ENCODE results near the gene STARD3NL. TPM values are rescaled to one million over a fixed set of nuclear protein-coding genes. Genes with fewer than 3 reads are reported as not detected.

STARD3NL gene
- total RNA-seq (2016; rRNA removed; fragmentation: Illumina TruSeq; extraction: Trizol): 38.2 and 42.3 TPM in 2 replicates
- 87.5 and 103 TPM in 2 replicates for total RNA-seq (2016; cell fraction: cytosol; rRNA removed; fragmentation: Illumina TruSeq; extraction: Trizol; ENCODE audit: low read depth)
- total RNA-seq (2016; cell fraction: insoluble cytoplasmic fraction; rRNA removed; fragmentation: Illumina TruSeq; extraction: Trizol): 39.9 and 44.0 TPM in 2 replicates
- 116 and 126 TPM in 2 replicates for total RNA-seq (2016; cell fraction: membrane; rRNA removed; fragmentation: Illumina TruSeq; extraction: Trizol)
- 23.4 and 26.6 TPM in 2 replicates for total RNA-seq (2016; cell fraction: nucleus; rRNA removed; fragmentation: Illumina TruSeq; extraction: Trizol)
- 30.0 and 37.3 TPM in 2 replicates for polyA plus RNA-seq (2011; rRNA removed)
- 23.6 and 30.4 TPM in 2 replicates for polyA plus RNA-seq (2011; cell fraction: cytosol; rRNA removed)
- 6.3 and 8.6 TPM in 2 replicates for polyA plus RNA-seq (2011; cell fraction: nucleus; rRNA removed)
- polyA plus RNA-seq (2012): 25.5 and 25.9 TPM in 2 replicates
- polyA plus RNA-seq (2016; cell fraction: cytosol; fragmentation: Illumina TruSeq; extraction: Trizol; ENCODE audit: low read depth): 95.7 and 120 TPM in 2 replicates
- 36.5 and 40.5 TPM in 2 replicates for polyA plus RNA-seq (2016; cell fraction: insoluble cytoplasmic fraction; fragmentation: Illumina TruSeq; extraction: Trizol; ENCODE audit: low read depth)
- polyA plus RNA-seq (2016; cell fraction: membrane; fragmentation: Illumina TruSeq; extraction: Trizol; ENCODE audit: low read depth): 105 and 119 TPM in 2 replicates
- 29.8 and 34.2 TPM in 2 replicates for polyA plus RNA-seq (2016; cell fraction: nucleus; fragmentation: Illumina TruSeq; extraction: Trizol; ENCODE audit: insufficient read depth, low read depth)
- polyA minus RNA-seq (2011; rRNA and poly(A)+ RNA removed; ENCODE audit: low replicate concordance): 4.3 and 10.2 TPM in 2 replicates
- polyA minus RNA-seq (2011; cell fraction: cytosol; rRNA and poly(A)+ RNA removed): 14.2 and 17.9 TPM in 2 replicates
- polyA minus RNA-seq (2011; cell fraction: nucleus; rRNA and poly(A)+ RNA removed): 12.2 and 19.9 TPM in 2 replicates
- Bru-seq, nascent RNA: percentile 73 among the genes with signal in this experiment
- BruChase-seq, experiment 1, labeled RNA remaining after a 6-hour chase: percentile 66 among the genes with signal in this experiment
- BruChase-seq, experiment 2, labeled RNA remaining after a 2-hour chase: percentile 56 among the genes with signal in this experiment
- long read RNA-seq, experiment 1, transcript STARD3NL-204 (8 exons, 1,341 nt): minor isoform, 6 of 60 reads
- long read RNA-seq, experiment 1, transcript STARD3NL-202 (10 exons, 1,365 nt): minor isoform, 7 of 60 reads
- long read RNA-seq, experiment 1, transcript STARD3NL-201 (9 exons, 1,728 nt): major isoform, 39 of 60 reads
- long read RNA-seq, experiment 1, partial matches to known transcripts: 5 of 60 reads
- long read RNA-seq, experiment 1, other reads (novel, unspliced or antisense): 3 of 60 reads
- long read RNA-seq, experiment 2, transcript STARD3NL-201 (9 exons, 1,728 nt): major isoform, 18 of 50 reads
- long read RNA-seq, experiment 2, partial matches to known transcripts: 14 of 50 reads
- long read RNA-seq, experiment 2, other reads (novel, unspliced or antisense): 12 of 50 reads

DNA sequence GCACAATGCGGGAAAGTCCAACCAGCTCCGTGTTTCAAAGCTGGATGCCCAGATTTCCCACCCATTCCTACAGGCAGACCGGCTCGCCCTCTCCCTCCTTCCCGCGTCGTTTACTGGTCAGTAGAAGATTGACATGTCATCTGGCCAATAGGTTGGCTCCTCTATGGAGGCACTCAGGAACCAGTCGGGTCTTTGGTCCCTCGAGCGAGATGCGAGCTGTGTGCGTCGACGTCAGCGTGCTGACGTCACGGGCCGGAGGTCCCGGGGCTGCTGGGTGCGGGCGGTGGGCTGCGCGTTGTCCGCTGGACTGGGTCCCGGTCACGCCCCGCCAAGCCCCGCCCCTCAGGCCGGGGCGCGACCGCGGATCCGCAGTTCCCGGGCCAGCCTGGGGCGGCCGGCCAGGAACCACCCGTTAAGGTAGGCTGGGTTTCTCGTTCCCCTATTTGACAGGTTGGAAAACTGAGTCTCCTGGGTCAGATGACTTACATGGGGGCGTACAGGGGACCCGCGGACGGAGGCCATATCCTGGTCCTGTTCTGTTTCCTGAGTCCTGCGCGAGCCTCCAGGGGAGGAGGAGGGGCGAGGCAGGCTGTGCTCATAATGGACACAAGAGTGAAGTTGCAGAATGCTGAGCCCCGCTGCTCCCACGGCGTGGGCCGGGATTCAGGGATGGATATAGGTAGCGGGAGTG lies at the start of gene STARD3NL:
Gene STARD3NL, plus strand, starts transcription at position 242 of the 691 bp plus-strand sequence. CDS start 29,260 bp downstream, outside the sequence.
- peaks cover 20% of the 10 kb centered on the region for H3K79me2 ChIP-seq (ENCODE audit: insufficient read depth, low read length)
- H3K27ac ChIP-seq (ENCODE audit: extremely low read length, insufficient read depth, low read length): peak within 1 kb of the TSS; percentile 66
- FAIRE-seq: peak; percentile 92
- H3K36me3 ChIP-seq (replicated peaks in 1 of 2; ENCODE audit: control insufficient read depth in 1 of 2, insufficient read depth in 2 of 2, low read length in 2 of 2): no peaks in the 10 kb centered on the region
- peaks cover 18% of the 10 kb centered on the region for H3K4me1 ChIP-seq (ENCODE audit: insufficient read depth, low read length)
- peak within 1 kb of the TSS; percentile 81 to 94 (median 85) for H3K4me3 ChIP-seq (replicated peaks in 1 of 3; ENCODE audit: insufficient read depth in 1 of 3, low read depth in 2 of 3, low read length in 3 of 3)
- intact Hi-C loops (cut with micrococcal nuclease; ENCODE audit: unreplicated experiment) (loop anchor here (1.0 to 5.0 kb wide), 5 partner anchors 19 to 261 kb away; partner anchors contain the start of gene SFRP4), in situ Hi-C loops (cut with HindIII; ENCODE audit: extremely low pct_ligation_motif_present, low pct_unique_long_range_greater_than_20kb) (no loop called here)
- peak within 1 kb of the TSS; percentile 92 for H2AFZ ChIP-seq (ENCODE audit: low read length)
- H3K27me3 ChIP-seq (ENCODE audit: control insufficient read depth in 1 of 2, insufficient read depth in 2 of 2, low read length in 2 of 2): no peaks in the 10 kb centered on the region; a peak in 1 of 5 replicates
- ChIA-PET CTCF (ENCODE audit: low intra/inter-chr PET ratio, low total read pairs) (no interaction called here), POLR2A (interaction anchor here (1.2 to 1.8 kb wide), 8 partner anchors 17 to 1206 kb away, joined by 3 to 11 read pairs (median 6); partner anchors contain the start of genes EPDR1 and SFRP4)
- DNase-seq (ENCODE audit: low spot score): peak; percentile 99
- H3K4me2 ChIP-seq (ENCODE audit: low read depth, low read length): peak within 1 kb of the TSS; percentile 77
- peak; percentile 99 for ATAC-seq
- WGBS (ENCODE audit: low lambda C conversion rate): no CpG with 5 or more reads among the region's 51 CpGs
- no peaks in the 10 kb centered on the region for H3K9me3 ChIP-seq (ENCODE audit: low read length)
- no peaks in the 10 kb centered on the region for H4K20me1 ChIP-seq (ENCODE audit: insufficient read depth, low read length)
- BruUV-seq (replicated peaks): no TSS peak
- peak within 1 kb of the TSS; percentile 77 for H3K9ac ChIP-seq (ENCODE audit: insufficient read depth, low read depth, low read length)
- TF ChIP-seq FIP1L1 (IDR thresholded peaks at IDR 0.05; ENCODE audit: borderline replicate concordance, insufficient read depth, low read depth, low read length) (no peak), SSRP1 (CRISPR knock-in tag; IDR thresholded peaks at IDR 0.05) (no peak), SALL1 (CRISPR knock-in tag; IDR thresholded peaks at IDR 0.05) (peak; percentile 56), LRRFIP1 (CRISPR knock-in tag; conservative IDR thresholded peaks at IDR 0.05) (no peak), BRD4 (CRISPR knock-in tag; IDR thresholded peaks at IDR 0.05) (no peak), ZNF546 (CRISPR knock-in tag; conservative IDR thresholded peaks at IDR 0.05) (peak; percentile 71), ZNF747 (CRISPR knock-in tag; IDR thresholded peaks at IDR 0.05; ENCODE audit: borderline replicate concordance) (no peak), HMG20A (CRISPR knock-in tag; IDR thresholded peaks at IDR 0.05; ENCODE audit: borderline replicate concordance) (no peak; the same call in 1 of the 2 replicates), MEIS1 (CRISPR knock-in tag; IDR thresholded peaks at IDR 0.05; ENCODE audit: borderline replicate concordance) (no peak), ADNP (CRISPR knock-in tag; IDR thresholded peaks at IDR 0.05) (no peak), HDAC2 (CRISPR knock-in tag; IDR thresholded peaks at IDR 0.05) (no peak; the same call in 1 of the 2 replicates), POLR2G (IDR thresholded peaks at IDR 0.05; ENCODE audit: low read depth, low read length) (peak; percentile 84), SRSF1 (optimal IDR thresholded peaks at IDR 0.05; ENCODE audit: low read depth, low read length) (peak; percentile 61), CENPX (CRISPR knock-in tag; IDR thresholded peaks at IDR 0.05) (no peak)
- TF ChIP-seq, protein P1, sequence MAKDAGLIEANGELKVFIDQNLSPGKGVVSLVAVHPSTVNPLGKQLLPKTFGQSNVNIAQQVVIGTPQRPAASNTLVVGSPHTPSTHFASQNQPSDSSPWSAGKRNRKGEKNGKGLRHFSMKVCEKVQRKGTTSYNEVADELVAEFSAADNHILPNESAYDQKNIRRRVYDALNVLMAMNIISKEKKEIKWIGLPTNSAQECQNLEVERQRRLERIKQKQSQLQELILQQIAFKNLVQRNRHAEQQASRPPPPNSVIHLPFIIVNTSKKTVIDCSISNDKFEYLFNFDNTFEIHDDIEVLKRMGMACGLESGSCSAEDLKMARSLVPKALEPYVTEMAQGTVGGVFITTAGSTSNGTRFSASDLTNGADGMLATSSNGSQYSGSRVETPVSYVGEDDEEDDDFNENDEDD (CRISPR knock-in tag; IDR thresholded peaks at IDR 0.05; ENCODE audit: borderline replicate concordance): peak; percentile 85
